SK-N-SH (cell line): ENCODE results near the gene DSTN. TPM values are rescaled to one million over a fixed set of nuclear protein-coding genes. Genes with fewer than 3 reads are reported as not detected.

ENCODE experiments used
- CTCF ChIA-PET: fragments of 300-600, 350-600 bp; formaldehyde crosslinking; extraction: SDS; loops from one replicate; lab custom pipeline; 2021; lab: Yijun Ruan, JAX
- POLR2A ChIA-PET: fragments of 350-600 bp; sonication (Branson Sonifier 250); formaldehyde crosslinking; extraction: SDS; loops from one replicate; lab custom pipeline; 2020; ENCODE audit warnings: antibody characterized with exemption, inconsistent platforms; lab: Yijun Ruan, JAX
- DNase-seq: peaks from one replicate; pipeline ENCODE4 v3.0.0; 2012
- H2AFZ ChIP-seq: fragments of 200-600 bp; sonication (generic); 2 replicates; pipeline ENCODE4 v1.8.1; 2016; ENCODE audit warnings: antibody characterized with exemption, mild to moderate bottlenecking, low read depth
- H3F3A ChIP-seq: fragments of 200-600 bp; sonication (generic); replicated peaks from 2 replicates; pipeline ENCODE3; 2016; ENCODE audit warnings: antibody characterized with exemption, mild to moderate bottlenecking; ENCODE audit not compliant: insufficient read depth
- H3K27ac ChIP-seq, 2 experiments: fragments of 200-500 bp in 1 of 2; fragments of 200-600 bp in 1 of 2; sonication (Bioruptor generic) in 1 of 2; sonication (generic), shearing (Covaris generic) in 1 of 2; 2 replicates each; pipeline versions ENCODE4 v1.5.1 to v1.6.1; 2014 to 2016; ENCODE audit warnings: low read depth in 2 of 2, inconsistent platforms in 1 of 2, low read length in 1 of 2, mild to moderate bottlenecking in 1 of 2, mixed read lengths in 1 of 2
- H3K27me3 ChIP-seq: fragments of 200-600 bp; sonication (generic), shearing (Covaris generic); 2 replicates; pipeline ENCODE4 v1.6.1; 2016; ENCODE audit warnings: mixed run types; ENCODE audit not compliant: insufficient read depth
- H3K36me3 ChIP-seq, 2 experiments: fragments of 200-500 bp in 1 of 2; fragments of 200-600 bp in 1 of 2; sonication (Bioruptor generic) in 1 of 2; sonication (generic) in 1 of 2; replicated peaks in 1 of 2; 2 replicates each; pipeline versions ENCODE3 to v1.5.1; 2014 to 2016; ENCODE audit warnings: low read length in 1 of 2, mild to moderate bottlenecking in 1 of 2; ENCODE audit not compliant: insufficient read depth in 2 of 2, control insufficient read depth in 1 of 2
- H3K4me1 ChIP-seq, 2 experiments: fragments of 200-500 bp in 1 of 2; fragments of 200-600 bp in 1 of 2; sonication (Bioruptor generic) in 1 of 2; sonication (generic), shearing (Covaris generic) in 1 of 2; 2 replicates each; pipeline versions ENCODE4 v1.5.1 to v1.6.1; 2014 to 2016; ENCODE audit warnings: low read depth in 1 of 2, low read length in 1 of 2, mixed run types in 1 of 2; ENCODE audit not compliant: insufficient read depth in 2 of 2, control insufficient read depth in 1 of 2
- H3K4me2 ChIP-seq: fragments of 200-600 bp; sonication (generic), shearing (Covaris generic); 2 replicates; pipeline ENCODE4 v1.6.1; 2017; ENCODE audit warnings: mixed run types
- H3K4me3 ChIP-seq, 2 experiments: fragments of 200-500 bp in 1 of 2; fragments of 200-600 bp in 1 of 2; sonication (Bioruptor generic) in 1 of 2; sonication (generic), shearing (Covaris generic) in 1 of 2; 2 replicates each; pipeline versions ENCODE4 v1.5.1 to v1.8.1; 2014 to 2016; ENCODE audit warnings: low read depth in 2 of 2, inconsistent platforms in 1 of 2, low read length in 1 of 2, mild to moderate bottlenecking in 1 of 2, mixed read lengths in 1 of 2, moderate library complexity in 1 of 2
- H3K79me2 ChIP-seq: fragments of 200-600 bp; sonication (generic); 2 replicates; pipeline ENCODE4 v1.8.1; 2017; ENCODE audit warnings: mild to moderate bottlenecking; ENCODE audit not compliant: insufficient read depth
- H3K9ac ChIP-seq: fragments of 200-600 bp; sonication (generic); 2 replicates; pipeline ENCODE4 v1.6.1; 2017; ENCODE audit warnings: mixed run types
- H3K9me2 ChIP-seq: fragments of 200-600 bp; sonication (generic); 2 replicates; pipeline ENCODE4 v1.6.1; 2017; ENCODE audit warnings: mixed run types
- H3K9me3 ChIP-seq: fragments of 200-600 bp; sonication (generic); 2 replicates; pipeline ENCODE4 v1.6.1; 2017; ENCODE audit warnings: mixed run types, mild to moderate bottlenecking, moderate library complexity
- H4K20me1 ChIP-seq: fragments of 200-600 bp; sonication (generic); 2 replicates; pipeline ENCODE4 v1.6.1; 2017; ENCODE audit warnings: mild to moderate bottlenecking, mixed run types; ENCODE audit not compliant: insufficient read depth
- FOXJ3 ChIP-seq: sonication (generic); formaldehyde crosslinking; IDR thresholded peaks from 2 replicates; pipeline ENCODE4 v1.5.1; 2020; ENCODE audit warnings: mild to moderate bottlenecking, missing genetic modification reagents
- MAX ChIP-seq: IDR thresholded peaks from 2 replicates; pipeline ENCODE4 v1.4.0; 2012; ENCODE audit warnings: low read depth
- MEF2A ChIP-seq: IDR thresholded peaks from 2 replicates; pipeline ENCODE4 v1.4.0; 2012; ENCODE audit warnings: low read depth, borderline replicate concordance
- REST ChIP-seq: IDR thresholded peaks from 2 replicates; pipeline ENCODE4 v1.6.1; 2012; ENCODE audit warnings: mild to moderate bottlenecking, low read depth, low read length, moderate library complexity
- RXRA ChIP-seq: IDR thresholded peaks from 2 replicates; pipeline ENCODE4 v1.4.0; 2012; ENCODE audit warnings: low read depth, mild to moderate bottlenecking, borderline replicate concordance
- SMC3 ChIP-seq: IDR thresholded peaks from 2 replicates; pipeline ENCODE4 v1.6.1; 2012; ENCODE audit warnings: low read depth, low read length, improper control_type of control experiment
- TCF12 ChIP-seq: IDR thresholded peaks from 2 replicates; pipeline ENCODE4 v1.4.0; 2012
- USF2 ChIP-seq: fragments of 150-350 bp; IDR thresholded peaks from 2 replicates; pipeline ENCODE4 v1.6.1; 2017; ENCODE audit warnings: antibody characterized with exemption, low read length, low read depth, borderline replicate concordance
- ZBTB33 ChIP-seq: IDR thresholded peaks from 2 replicates; pipeline ENCODE4 v1.4.0; 2012; ENCODE audit warnings: low read depth, borderline replicate concordance
- WGBS: methylation state at CpG from one replicate; pipeline ENCODE4 v1.1.6; 2017; ENCODE audit warnings: low lambda C conversion rate; 5-methylcytosine and 5-hydroxymethylcytosine counted together
- polyA plus RNA-seq, 3 experiments: library from polyadenylated mRNA; depleted of rRNA; stranded (reverse); fragments of >200 nt; gene quantifications; 2 replicates each; pipeline ENCODE4 v1.2.3, GENCODE V29; 2012

Gene DSTN
- polyA plus RNA-seq, 1 of the 3 experiments (the other 2 are of a cell fraction): 167 TPM

- Histone ChIP-seq H3K27me3 (no peaks in the 10 kb centered on the region), H3K27ac (peak overlapping the region in 1 of 2 experiments; percentile 27; a peak in 1 of 4 replicates), H3K4me2 (no peak overlapping the region), H3K79me2 (no peaks in the 10 kb centered on the region), H3K9ac (no peak overlapping the region), H3F3A (peaks cover 14% of the 10 kb centered on the region), H3K4me1 (no peaks in the 10 kb centered on the region), H3K4me3 (no peak overlapping the region), H4K20me1 (peaks cover 19% of the 10 kb centered on the region; the same call in 1 of the 2 replicates), H2AFZ (no peak overlapping the region), H3K9me3 (no peaks in the 10 kb centered on the region), H3K9me2 (no peaks in the 10 kb centered on the region), H3K36me3 (peaks cover 3 to 33% of the 10 kb centered on the region in 2 experiments)
- 91% methylated on average over 40 of the region's 40 CpGs for WGBS
- POLR2A ChIA-PET: no interaction called here
- TF ChIP-seq ZBTB33: no peak
- TF ChIP-seq RXRA: no peak
- TF ChIP-seq TCF12: no peak
- no peak for TF ChIP-seq USF2
- no peak for TF ChIP-seq MAX
- TF ChIP-seq MEF2A: no peak
- no peak for TF ChIP-seq FOXJ3
- TF ChIP-seq REST: no peak
- no peak for TF ChIP-seq SMC3
- CTCF ChIA-PET: interaction anchor here (0.6 to 8.7 kb wide), 5 partner anchors 68 to 400 kb away, joined by 3 to 96 read pairs (median 3); partner anchors contain the start of gene RRBP1
- DNase-seq: peak; percentile 9
Measured at GRCh38 chr20:17613328-17614175, 43.7 kb downstream of the DSTN start.
